Activated CD4-positive, alpha-beta T cell treated with anti-CD3 and anti-CD28 coated beads, Interleukin-2, amount 50 U/mL, for 16 hours (primary cell): Measurements from ENCODE around the gene CCDC70.
"Not testable (repeated sequence)": the region's sequence is repeated elsewhere in the genome, so short reads cannot be mapped to it uniquely, and the experiment has no call there.

Experiments
- DNase-seq: peaks from one replicate; pipeline ENCODE4 v3.0.0-alpha.2; 2020

CCDC70 gene

GRCh38 chr13:51861723-51862300 lies at the start of gene CCDC70:
TSS of gene CCDC70 (plus strand) at chr13:51861969. CDS start at chr13:51865412, 3,443 bp downstream.
- peak; percentile 59 for DNase-seq

GRCh38 chr13:51814071-51814470 lies 47.7 kb upstream of the CCDC70 start:
- no peak for DNase-seq

GRCh38 chr13:51814825-51815650 lies 46.7 kb upstream of the CCDC70 start:
- peak; percentile 81 for DNase-seq

- no peak for DNase-seq
Measured at GRCh38 chr13:51815848-51816247, 45.9 kb upstream of the CCDC70 start.

- no peak for DNase-seq
Measured at GRCh38 chr13:51816604-51817249, 45.0 kb upstream of the CCDC70 start.

GRCh38 chr13:51817717-51818116 lies 44.1 kb upstream of the CCDC70 start:
- DNase-seq = no peak

GRCh38 chr13:51818276-51818675 lies 43.5 kb upstream of the CCDC70 start:
- no peak for DNase-seq

- DNase-seq = peak; percentile 28
Measured at GRCh38 chr13:51818781-51819511, 42.8 kb upstream of the CCDC70 start.

GRCh38 chr13:51819544-51819943 lies 42.2 kb upstream of the CCDC70 start:
- DNase-seq = no peak

- DNase-seq = no peak
Measured at GRCh38 chr13:51820016-51820597, 41.7 kb upstream of the CCDC70 start.

GRCh38 chr13:51821606-51822005 lies 40.2 kb upstream of the CCDC70 start:
- peak; percentile 38 for DNase-seq

GRCh38 chr13:51822106-51822815 lies 39.5 kb upstream of the CCDC70 start:
- peak; percentile 42 for DNase-seq

- DNase-seq = no peak
Measured at GRCh38 chr13:51823359-51823758, 38.4 kb upstream of the CCDC70 start.

GRCh38 chr13:51823863-51824262 lies 37.9 kb upstream of the CCDC70 start:
- no peak for DNase-seq

- not testable (repeated sequence) for DNase-seq
Measured at GRCh38 chr13:51824712-51825111, 37.1 kb upstream of the CCDC70 start.

- peak; percentile 80 for DNase-seq
Measured at GRCh38 chr13:51825165-51825592, 36.6 kb upstream of the CCDC70 start.

GRCh38 chr13:51825681-51826254 lies 36.0 kb upstream of the CCDC70 start:
- no peak for DNase-seq

- no peak for DNase-seq
Measured at GRCh38 chr13:51826606-51827005, 35.2 kb upstream of the CCDC70 start.

GRCh38 chr13:51827254-51827653 lies 34.5 kb upstream of the CCDC70 start:
- no peak for DNase-seq

GRCh38 chr13:51828730-51829567 lies 32.8 kb upstream of the CCDC70 start:
- no peak for DNase-seq

GRCh38 chr13:51829568-51829899 lies 32.2 kb upstream of the CCDC70 start:
- DNase-seq = no peak
